ENCODE results near the gene PAFAH2. TPM values are rescaled to one million over a fixed set of nuclear protein-coding genes. Genes with fewer than 3 reads are reported as not detected.

Gene PAFAH2
- total and polyA plus RNA-seq, 2 of the 13 experiments (the other 11 are each of a cell fraction or from before 2014, with no cell fraction given), result 6.9 to 9.4 TPM

DNA sequence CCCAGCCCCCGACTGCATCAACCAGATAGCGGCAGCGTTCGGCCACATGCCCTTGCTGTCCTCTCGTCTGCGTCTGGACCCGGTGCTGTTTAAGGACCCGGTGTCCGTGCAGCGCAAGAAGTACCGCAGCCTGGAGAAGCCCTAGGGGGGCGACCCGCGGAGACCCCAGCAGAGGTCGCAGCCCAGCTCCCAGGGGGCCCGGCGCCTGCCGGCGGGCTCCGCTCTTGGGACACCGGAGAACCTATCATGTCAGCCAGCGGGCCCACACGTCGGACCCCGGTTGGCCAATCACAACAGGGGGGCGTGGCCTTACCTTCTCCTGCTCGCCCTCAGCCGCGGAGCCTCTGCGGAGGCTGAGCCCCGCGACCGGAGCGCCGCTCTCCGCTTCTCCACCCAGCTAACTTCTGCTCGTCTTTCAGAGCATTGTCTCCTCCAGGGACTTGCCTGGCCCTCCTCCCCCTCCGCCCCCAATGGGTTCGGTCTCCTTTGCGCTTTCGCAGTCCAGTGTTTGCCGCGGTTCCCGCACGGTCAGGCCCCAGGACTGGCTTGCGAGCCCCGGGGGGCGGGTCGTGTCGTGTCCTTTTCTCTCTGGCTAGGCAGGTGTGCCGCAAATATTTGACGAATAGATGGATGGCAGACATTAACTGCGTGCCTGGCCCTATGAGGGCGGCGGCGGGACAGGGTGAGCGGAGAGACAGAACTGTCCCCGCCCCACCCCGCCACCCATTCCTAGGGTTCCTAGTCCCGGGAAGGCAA lies 37.5 kb upstream of the PAFAH2 start (continued):
- TF ChIP-seq, protein P1, sequence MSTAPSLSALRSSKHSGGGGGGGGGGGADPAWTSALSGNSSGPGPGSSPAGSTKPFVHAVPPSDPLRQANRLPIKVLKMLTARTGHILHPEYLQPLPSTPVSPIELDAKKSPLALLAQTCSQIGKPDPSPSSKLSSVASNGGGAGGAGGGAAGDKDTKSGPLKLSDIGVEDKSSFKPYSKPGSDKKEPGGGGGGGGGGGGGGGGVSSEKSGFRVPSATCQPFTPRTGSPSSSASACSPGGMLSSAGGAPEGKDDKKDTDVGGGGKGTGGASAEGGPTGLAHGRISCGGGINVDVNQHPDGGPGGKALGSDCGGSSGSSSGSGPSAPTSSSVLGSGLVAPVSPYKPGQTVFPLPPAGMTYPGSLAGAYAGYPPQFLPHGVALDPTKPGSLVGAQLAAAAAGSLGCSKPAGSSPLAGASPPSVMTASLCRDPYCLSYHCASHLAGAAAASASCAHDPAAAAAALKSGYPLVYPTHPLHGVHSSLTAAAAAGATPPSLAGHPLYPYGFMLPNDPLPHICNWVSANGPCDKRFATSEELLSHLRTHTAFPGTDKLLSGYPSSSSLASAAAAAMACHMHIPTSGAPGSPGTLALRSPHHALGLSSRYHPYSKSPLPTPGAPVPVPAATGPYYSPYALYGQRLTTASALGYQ (CRISPR knock-in tag; IDR thresholded peaks at IDR 0.05), result no peak
- TF ChIP-seq MEIS1 (CRISPR knock-in tag; IDR thresholded peaks at IDR 0.05; ENCODE audit: borderline replicate concordance) (peak; percentile 45; the same call in 1 of the 2 replicates), ZNF550 (CRISPR knock-in tag; IDR thresholded peaks at IDR 0.05; ENCODE audit: borderline replicate concordance) (no peak), SP4 (CRISPR knock-in tag; IDR thresholded peaks at IDR 0.05) (peak; percentile 72), ZBTB42 (CRISPR knock-in tag; IDR thresholded peaks at IDR 0.05) (no peak), FIP1L1 (IDR thresholded peaks at IDR 0.05; ENCODE audit: borderline replicate concordance, insufficient read depth, low read depth, low read length) (no peak), ZNF724P (CRISPR knock-in tag; IDR thresholded peaks at IDR 0.05; ENCODE audit: borderline replicate concordance) (no peak), MZF1 (CRISPR knock-in tag; IDR thresholded peaks at IDR 0.05; ENCODE audit: borderline replicate concordance) (no peak), SRY (CRISPR knock-in tag; IDR thresholded peaks at IDR 0.05) (no peak), TP53 (CRISPR knock-in tag; conservative IDR thresholded peaks at IDR 0.05) (no peak), GTF2F1 (IDR thresholded peaks at IDR 0.05; ENCODE audit: low read length) (no peak), SNAI1 (CRISPR knock-in tag; IDR thresholded peaks at IDR 0.05; ENCODE audit: borderline replicate concordance) (no peak), CBFB (CRISPR knock-in tag; IDR thresholded peaks at IDR 0.05) (peak; percentile 23; the same call in 1 of the 2 replicates), MBD4 (IDR thresholded peaks at IDR 0.05; ENCODE audit: borderline replicate concordance, low read length) (no peak), MED1 (CRISPR knock-in tag; IDR thresholded peaks at IDR 0.05) (no peak; the same call in 1 of the 2 replicates)
- TF ChIP-seq, protein P2, sequence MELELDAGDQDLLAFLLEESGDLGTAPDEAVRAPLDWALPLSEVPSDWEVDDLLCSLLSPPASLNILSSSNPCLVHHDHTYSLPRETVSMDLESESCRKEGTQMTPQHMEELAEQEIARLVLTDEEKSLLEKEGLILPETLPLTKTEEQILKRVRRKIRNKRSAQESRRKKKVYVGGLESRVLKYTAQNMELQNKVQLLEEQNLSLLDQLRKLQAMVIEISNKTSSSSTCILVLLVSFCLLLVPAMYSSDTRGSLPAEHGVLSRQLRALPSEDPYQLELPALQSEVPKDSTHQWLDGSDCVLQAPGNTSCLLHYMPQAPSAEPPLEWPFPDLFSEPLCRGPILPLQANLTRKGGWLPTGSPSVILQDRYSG (CRISPR knock-in tag; IDR thresholded peaks at IDR 0.05), result no peak
- TF ChIP-seq, protein P3, sequence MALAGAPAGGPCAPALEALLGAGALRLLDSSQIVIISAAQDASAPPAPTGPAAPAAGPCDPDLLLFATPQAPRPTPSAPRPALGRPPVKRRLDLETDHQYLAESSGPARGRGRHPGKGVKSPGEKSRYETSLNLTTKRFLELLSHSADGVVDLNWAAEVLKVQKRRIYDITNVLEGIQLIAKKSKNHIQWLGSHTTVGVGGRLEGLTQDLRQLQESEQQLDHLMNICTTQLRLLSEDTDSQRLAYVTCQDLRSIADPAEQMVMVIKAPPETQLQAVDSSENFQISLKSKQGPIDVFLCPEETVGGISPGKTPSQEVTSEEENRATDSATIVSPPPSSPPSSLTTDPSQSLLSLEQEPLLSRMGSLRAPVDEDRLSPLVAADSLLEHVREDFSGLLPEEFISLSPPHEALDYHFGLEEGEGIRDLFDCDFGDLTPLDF (CRISPR knock-in tag; IDR thresholded peaks at IDR 0.05), result peak; percentile 44; the same call in 1 of the 2 replicates
